Colonic mucosa (tissue), 4 donors: ENCODE measurements around the gene ACSS3. TPM values are rescaled to one million over a fixed set of nuclear protein-coding genes. Genes with fewer than 3 reads are reported as not detected.

ENCODE experiments used
- DNase-seq: peaks from one replicate; pipeline ENCODE4 v3.0.0-alpha.2; 2020
- H3K27ac ChIP-seq: fragments of 200-600 bp; one replicate; pipeline ENCODE4 v1.8.0; 2021
- H3K27me3 ChIP-seq: fragments of 200-600 bp; one replicate; pipeline ENCODE4 v1.8.0; 2021
- H3K36me3 ChIP-seq: fragments of 200-600 bp; one replicate; pipeline ENCODE4 v1.8.0; 2021
- H3K4me1 ChIP-seq: fragments of 200-600 bp; one replicate; pipeline ENCODE4 v1.8.0; 2021; ENCODE audit warnings: mild to moderate bottlenecking
- H3K4me3 ChIP-seq: fragments of 200-600 bp; one replicate; pipeline ENCODE4 v1.8.0; 2021
- H3K9ac ChIP-seq, 2 donors: one replicate each; pipeline ENCODE4 v1.7.0; 2013; ENCODE audit warnings: control low read depth in 2 of 2, low read depth in 2 of 2, low read length in 2 of 2
- H3K9me3 ChIP-seq: fragments of 200-600 bp; one replicate; pipeline ENCODE4 v1.8.0; 2021
- CTCF ChIP-seq: fragments of 200-600 bp; IDR thresholded peaks from one replicate; pipeline ENCODE4 v1.8.0; 2022; ENCODE audit warnings: antibody characterized with exemption, mild to moderate bottlenecking
- intact Hi-C: fragments of 100-400 bp; cut with DNase I; formaldehyde crosslinking; loops from one replicate; pipeline ENCODE4 v1.14.1; 2022
- total RNA-seq, 2 donors: library from RNA; stranded (reverse); fragmentation: NEBNext Ultra II Directional in 1 of 2; extraction: Animal tissue kit (Norgen Biotek cat#: 25700) in 1 of 2; gene quantifications; one replicate each; pipeline ENCODE4 v1.2.1, GENCODE V29; 2021
- donor health status: healthy.
- donor health status: DM: no; HTN: no; CAD: no.
- donor health status: DM: no; HTN: no; CAD: no.

Gene ACSS3
- total RNA-seq, 2 donors from 2014 or later = 0.77 to 1.6 TPM

- Histone ChIP-seq H3K27me3 (no peaks in the 10 kb centered on the region), H3K9ac (no peak overlapping the region), H3K4me3 (no peak overlapping the region), H3K4me1 (no peaks in the 10 kb centered on the region), H3K36me3 (no peaks in the 10 kb centered on the region), H3K9me3 (no peaks in the 10 kb centered on the region), H3K27ac (no peak overlapping the region)
- no peak for DNase-seq
- no peak for TF ChIP-seq CTCF
- intact Hi-C loops = loop anchor here (10.0 kb wide), 1 partner anchor 291 kb away; no protein-coding TSS in a partner anchor
These were observed 47.8 kb downstream of the ACSS3 start for GRCh38 chr12:81125691-81126090.

- intact Hi-C loops = loop anchor here (10.0 kb wide), 1 partner anchor 294 kb away; no protein-coding TSS in a partner anchor
- H3K9ac ChIP-seq = no peak overlapping the region
- peak; percentile 23 for DNase-seq
These were observed 51.2 kb downstream of the ACSS3 start for GRCh38 chr12:81128930-81129554.

GRCh38 chr12:81136519-81136918 is 58.6 kb downstream of the ACSS3 start:
- Histone ChIP-seq H3K4me1 (no peaks in the 10 kb centered on the region), H3K27me3 (no peaks in the 10 kb centered on the region), H3K9me3 (no peaks in the 10 kb centered on the region), H3K27ac (no peak overlapping the region), H3K9ac (no peak overlapping the region), H3K4me3 (no peak overlapping the region), H3K36me3 (no peaks in the 10 kb centered on the region)
- no peak for DNase-seq
- intact Hi-C loops = no loop called here
- TF ChIP-seq CTCF = no peak

More at GRCh38 chr12:81128930-81129554, 51.2 kb downstream of the ACSS3 start:
- H3K27ac ChIP-seq = no peak overlapping the region
- no peaks in the 10 kb centered on the region for H3K27me3 ChIP-seq
- TF ChIP-seq CTCF = peak; percentile 53
- H3K4me1 ChIP-seq = no peaks in the 10 kb centered on the region
- no peaks in the 10 kb centered on the region for H3K36me3 ChIP-seq
- no peaks in the 10 kb centered on the region for H3K9me3 ChIP-seq
- no peak overlapping the region for H3K4me3 ChIP-seq

GRCh38 chr12:81137801-81138200 is 59.9 kb downstream of the ACSS3 start:
- Histone ChIP-seq H3K36me3 (no peaks in the 10 kb centered on the region), H3K4me1 (no peaks in the 10 kb centered on the region), H3K27ac (no peak overlapping the region), H3K27me3 (no peaks in the 10 kb centered on the region), H3K9ac (no peak overlapping the region), H3K4me3 (no peak overlapping the region), H3K9me3 (no peaks in the 10 kb centered on the region)
- intact Hi-C loops = no loop called here
- no peak for DNase-seq
- TF ChIP-seq CTCF = no peak

- Histone ChIP-seq H3K4me1 (no peaks in the 10 kb centered on the region), H3K9ac (no peak overlapping the region), H3K27me3 (no peaks in the 10 kb centered on the region), H3K36me3 (no peaks in the 10 kb centered on the region), H3K4me3 (no peak overlapping the region), H3K27ac (no peak overlapping the region), H3K9me3 (no peaks in the 10 kb centered on the region)
- no peak for DNase-seq
- intact Hi-C loops = no loop called here
- TF ChIP-seq CTCF = no peak
These were observed 63.3 kb downstream of the ACSS3 start for GRCh38 chr12:81141217-81141616.
